Endothelial cell of umbilical vein (primary cell): ENCODE results near the gene SPDYA. TPM values are rescaled to one million over a fixed set of nuclear protein-coding genes. Genes with fewer than 3 reads are reported as not detected.

Experiments
- BruUV-seq: library from RNA; stranded (reverse); fragments of 400-500 nt; replicated peaks from 2 replicates; lab custom pipeline; 2021; lab: Mats Ljungman, UMichigan
- CTCF ChIA-PET: fragments of 300-600, 350-600 bp; sonication (Branson Sonifier 250); formaldehyde crosslinking; loops from one replicate; lab custom pipeline; 2021; ENCODE audit warnings: antibody characterized with exemption, inconsistent platforms; lab: Charles Lee
- POLR2A ChIA-PET: fragments of 300-600, 350-600 bp; sonication (Branson Sonifier 250); formaldehyde crosslinking; loops from one replicate; lab custom pipeline; 2021; ENCODE audit warnings: antibody characterized with exemption, inconsistent platforms; lab: Charles Lee
- DNase-seq: peaks from one replicate; pipeline ENCODE4 v3.0.0-alpha.2; 2011; ENCODE audit warnings: low read depth, low spot score
- FAIRE-seq: peaks from 2 replicates; lab custom pipeline; 2011; peaks lifted over from hg19 to GRCh38; lab: Jason Lieb, UNC
- H2AFZ ChIP-seq: 2 replicates; pipeline ENCODE4 v1.6.0; 2012; ENCODE audit warnings: low read depth, low read length, control low read depth, inconsistent platforms
- H3K27ac ChIP-seq: 2 replicates; pipeline ENCODE4 v1.5.1; 2011; ENCODE audit warnings: low read depth, mild to moderate bottlenecking, control low read depth, low read length, moderate library complexity; ENCODE audit not compliant: insufficient read depth
- H3K27me3 ChIP-seq, 2 experiments: 2 replicates each; pipeline versions ENCODE4 v1.6.0 to v1.6.1; 2011; ENCODE audit warnings: low read length in 2 of 2, mixed read lengths in 1 of 2; ENCODE audit not compliant: control insufficient read depth in 2 of 2, insufficient read depth in 2 of 2
- H3K36me3 ChIP-seq, 2 experiments: 2 replicates in 1 of 2; 3 replicates in 1 of 2; pipeline ENCODE4 v1.5.1; 2011; ENCODE audit warnings: low read length in 2 of 2, mild to moderate bottlenecking in 1 of 2, moderate library complexity in 1 of 2; ENCODE audit not compliant: control insufficient read depth in 2 of 2, insufficient read depth in 2 of 2; ENCODE audit errors: extremely low read depth in 1 of 2
- H3K4me1 ChIP-seq: 3 replicates; pipeline ENCODE4 v1.5.1; 2011; ENCODE audit warnings: mild to moderate bottlenecking, low read length; ENCODE audit not compliant: control insufficient read depth, insufficient read depth; ENCODE audit errors: extremely low read depth
- H3K4me2 ChIP-seq: 2 replicates; pipeline ENCODE4 v1.6.1; 2011; ENCODE audit warnings: low read length, control low read depth, mixed read lengths; ENCODE audit not compliant: insufficient read depth
- H3K4me3 ChIP-seq, 3 experiments: fragments of 200-600 bp in 1 of 3; sonication (generic), shearing (Covaris generic) in 1 of 3; replicated peaks in 1 of 3; 2 replicates each; pipeline ENCODE4 v1.5.1; 2011 to 2016; ENCODE audit warnings: control low read depth in 3 of 3, low read length in 3 of 3, mild to moderate bottlenecking in 2 of 3, inconsistent platforms in 1 of 3, low read depth in 1 of 3, moderate library complexity in 1 of 3; ENCODE audit not compliant: insufficient read depth in 1 of 3
- H3K79me2 ChIP-seq: 2 replicates; pipeline ENCODE4 v1.6.0; 2012; ENCODE audit warnings: low read length, inconsistent platforms; ENCODE audit not compliant: control insufficient read depth, insufficient read depth
- H3K9ac ChIP-seq: replicated peaks from 2 replicates; pipeline ENCODE3; 2011; ENCODE audit warnings: low read length, control low read depth; ENCODE audit not compliant: insufficient read depth; ENCODE audit errors: extremely low read depth
- H3K9me1 ChIP-seq: replicated peaks from 3 replicates; pipeline ENCODE4 v1.6.0; 2011; ENCODE audit warnings: mild to moderate bottlenecking, low read length; ENCODE audit not compliant: control insufficient read depth, insufficient read depth; ENCODE audit errors: extremely low read depth
- H3K9me3 ChIP-seq: replicated peaks from 2 replicates; pipeline ENCODE4 v1.5.1; 2012; ENCODE audit warnings: low read length, inconsistent platforms; ENCODE audit not compliant: control insufficient read depth, insufficient read depth
- H4K20me1 ChIP-seq: replicated peaks from 2 replicates; pipeline ENCODE3; 2011; ENCODE audit warnings: mild to moderate bottlenecking, low read length; ENCODE audit not compliant: control insufficient read depth, insufficient read depth; ENCODE audit errors: extremely low read depth
- EZH2 ChIP-seq: IDR thresholded peaks from 2 replicates; pipeline ENCODE4 v1.6.1; 2012; ENCODE audit warnings: borderline replicate concordance, low read depth, mild to moderate bottlenecking, moderate library complexity, low read length, inconsistent platforms; ENCODE audit not compliant: severe bottlenecking
- FOS ChIP-seq: IDR thresholded peaks from 2 replicates; pipeline ENCODE4 v1.6.1; 2011; ENCODE audit warnings: mild to moderate bottlenecking, low read length, moderate library complexity, borderline replicate concordance; ENCODE audit not compliant: insufficient read depth
- GATA2 ChIP-seq: IDR thresholded peaks from 2 replicates; pipeline ENCODE4 v1.7.0; 2011; ENCODE audit warnings: low read depth, mild to moderate bottlenecking, moderate library complexity, mixed read lengths, low read length; ENCODE audit not compliant: insufficient read length, insufficient read depth
- JUN ChIP-seq: IDR thresholded peaks from 2 replicates; pipeline ENCODE4 v1.6.1; 2011; ENCODE audit warnings: borderline replicate concordance, low read depth; ENCODE audit not compliant: insufficient read length, insufficient read depth
- MAX ChIP-seq: IDR thresholded peaks from 2 replicates; pipeline ENCODE4 v1.6.1; 2011; ENCODE audit not compliant: insufficient read depth, insufficient read length
- MYC ChIP-seq: IDR thresholded peaks from one replicate; pipeline ENCODE4 v1.6.1; 2011; ENCODE audit warnings: mild to moderate bottlenecking, low read depth, low read length
- POLR2A ChIP-seq: IDR thresholded peaks from 2 replicates; pipeline ENCODE4 v1.6.1; 2012; ENCODE audit warnings: low read depth, mild to moderate bottlenecking, control low read depth, low read length
- POLR2AphosphoS5 ChIP-seq: IDR thresholded peaks from 2 replicates; pipeline ENCODE4 v1.6.1; 2012; ENCODE audit warnings: low read depth, mild to moderate bottlenecking, control low read depth, low read length, moderate library complexity; ENCODE audit not compliant: insufficient read depth
- dilution Hi-C: fragments of 300-500 bp; cut with MboI; formaldehyde crosslinking; loops from one replicate; pipeline ENCODE4 v1.15.0; 2019; ENCODE audit warnings: low sequenced_read_pairs; ENCODE audit not compliant: extremely low pct_ligation_motif_present
- intact Hi-C: fragments of 100-400 bp; cut with micrococcal nuclease; formaldehyde crosslinking; loops from one replicate; pipeline ENCODE4 v1.10.0; 2022
- polyA plus RNA-seq, 4 experiments: library from polyadenylated mRNA; depleted of rRNA in 3 of 4; stranded (reverse) in 3 of 4; unstranded in 1 of 4; fragments of >200 nt; gene quantifications; 2 replicates each; pipeline versions ENCODE4 v1.2.1 to v1.2.3, GENCODE V29; 2011 to 2012; ENCODE audit warnings: missing spikeins in 1 of 4
- total RNA-seq: library from RNA; stranded (reverse); gene quantifications from 2 replicates; pipeline ENCODE4 v1.2.3, GENCODE V29; 2021
- TF ChIP-seq, protein P1 (sequence below), 2 donors: IDR thresholded peaks; 1 replicate in 1 of 2; 2 replicates in 1 of 2; pipeline ENCODE4 v1.5.1; 2011; ENCODE audit warnings: low read length in 2 of 2, mild to moderate bottlenecking in 2 of 2, moderate library complexity in 2 of 2, control low read depth in 1 of 2, inconsistent platforms in 1 of 2, low read depth in 1 of 2; ENCODE audit not compliant: insufficient read depth in 1 of 2; ENCODE audit errors: extremely low read depth in 1 of 2

The SPDYA gene
- total and polyA plus RNA-seq, 2 donors (not counting 3 experiments of a cell fraction or from before 2014, with no cell fraction given) = 0.06 to 1.6 TPM

- no peak for DNase-seq
- Histone ChIP-seq H2AFZ (no peak overlapping the region), H3K9me3 (no peaks in the 10 kb centered on the region), H3K36me3 (no peaks in the 10 kb centered on the region), H3K4me1 (no peaks in the 10 kb centered on the region), H3K27me3 (no peaks in the 10 kb centered on the region), H3K4me2 (no peak overlapping the region), H4K20me1 (peaks cover 29% of the 10 kb centered on the region), H3K27ac (no peak overlapping the region), H3K9ac (no peak overlapping the region), H3K79me2 (peaks cover 95% of the 10 kb centered on the region), H3K4me3 (no peak overlapping the region), H3K9me1 (no peaks in the 10 kb centered on the region)
- dilution Hi-C loops (no loop called here), intact Hi-C loops (no loop called here)
- no peak for FAIRE-seq
- ChIA-PET POLR2A (no interaction called here), CTCF (no interaction called here)
- TF ChIP-seq POLR2AphosphoS5 = no peak
- no peak for TF ChIP-seq FOS
- TF ChIP-seq, protein P1, sequence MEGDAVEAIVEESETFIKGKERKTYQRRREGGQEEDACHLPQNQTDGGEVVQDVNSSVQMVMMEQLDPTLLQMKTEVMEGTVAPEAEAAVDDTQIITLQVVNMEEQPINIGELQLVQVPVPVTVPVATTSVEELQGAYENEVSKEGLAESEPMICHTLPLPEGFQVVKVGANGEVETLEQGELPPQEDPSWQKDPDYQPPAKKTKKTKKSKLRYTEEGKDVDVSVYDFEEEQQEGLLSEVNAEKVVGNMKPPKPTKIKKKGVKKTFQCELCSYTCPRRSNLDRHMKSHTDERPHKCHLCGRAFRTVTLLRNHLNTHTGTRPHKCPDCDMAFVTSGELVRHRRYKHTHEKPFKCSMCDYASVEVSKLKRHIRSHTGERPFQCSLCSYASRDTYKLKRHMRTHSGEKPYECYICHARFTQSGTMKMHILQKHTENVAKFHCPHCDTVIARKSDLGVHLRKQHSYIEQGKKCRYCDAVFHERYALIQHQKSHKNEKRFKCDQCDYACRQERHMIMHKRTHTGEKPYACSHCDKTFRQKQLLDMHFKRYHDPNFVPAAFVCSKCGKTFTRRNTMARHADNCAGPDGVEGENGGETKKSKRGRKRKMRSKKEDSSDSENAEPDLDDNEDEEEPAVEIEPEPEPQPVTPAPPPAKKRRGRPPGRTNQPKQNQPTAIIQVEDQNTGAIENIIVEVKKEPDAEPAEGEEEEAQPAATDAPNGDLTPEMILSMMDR (IDR thresholded peaks at IDR 0.05; ENCODE audit: extremely low read depth in 1 of 2, insufficient read depth in 1 of 2, low read depth in 1 of 2, low read length in 2 of 2) = no peak
- no peak for TF ChIP-seq POLR2A
- no peak for TF ChIP-seq JUN
- no peak for TF ChIP-seq MAX
- TF ChIP-seq EZH2 = no peak
- TF ChIP-seq MYC = no peak
- TF ChIP-seq GATA2 = no peak
- BruUV-seq = no TSS peak
Measured at GRCh38 chr2:28772351-28772750, 38.3 kb upstream of the SPDYA start.
